ENCODE measurements around the gene OSBPL5. TPM values are rescaled to one million over a fixed set of nuclear protein-coding genes. Genes with fewer than 3 reads are reported as not detected.

Gene OSBPL5
- total RNA-seq, 1 experiment from 2014 or later = 51.4 TPM

- ChIA-PET CTCF (no interaction called here), POLR2A (ENCODE audit: unreplicated experiment) (no interaction called here)
- Histone ChIP-seq H3K9me3 (ENCODE audit: low read length) (no peaks in the 10 kb centered on the region), H4K20me1 (ENCODE audit: low read length) (no peaks in the 10 kb centered on the region), H3K36me3 (ENCODE audit: low read depth, low read length) (no peaks in the 10 kb centered on the region), H3K9me2 (replicated peaks; ENCODE audit: low read length) (no peaks in the 10 kb centered on the region), H2AFZ (ENCODE audit: low read length) (no peak overlapping the region), H3K9ac (ENCODE audit: low read length) (no peak overlapping the region), H3K4me3 (ENCODE audit: low read length) (no peak overlapping the region), H3K79me2 (ENCODE audit: low read length) (no peaks in the 10 kb centered on the region), H3K4me2 (ENCODE audit: low read length) (no peak overlapping the region), H3F3A (ENCODE audit: low read length, unreplicated experiment) (no peaks in the 10 kb centered on the region), H3K4me1 (ENCODE audit: insufficient read depth, low read length) (no peaks in the 10 kb centered on the region), H3K27ac (ENCODE audit: low read length) (no peak overlapping the region), H3K27me3 (ENCODE audit: low read length) (no peaks in the 10 kb centered on the region)
- ATAC-seq (no peak), DNase-seq (no peak)
- no TSS peak for BruUV-seq (replicated peaks)
- no peak for TF ChIP-seq CTCF (conservative IDR thresholded peaks at IDR 0.05; ENCODE audit: low read depth, low read length)
- no peak for TF ChIP-seq EZH2phosphoT487 (IDR thresholded peaks at IDR 0.05; ENCODE audit: borderline replicate concordance, low read length)
- TF ChIP-seq EZH2 (IDR thresholded peaks at IDR 0.05; ENCODE audit: low read length, unreplicated experiment) = no peak
- intact Hi-C loops (cut with micrococcal nuclease) = no loop called here
Observed at GRCh38 chr11:3145206-3145520, 19.9 kb downstream of the OSBPL5 start.

GRCh38 chr11:3144296-3145205, 20.6 kb downstream of the OSBPL5 start:
- no peak for TF ChIP-seq EZH2phosphoT487 (IDR thresholded peaks at IDR 0.05; ENCODE audit: borderline replicate concordance, low read length)
- no peak for TF ChIP-seq EZH2 (IDR thresholded peaks at IDR 0.05; ENCODE audit: low read length, unreplicated experiment)
- no peak for TF ChIP-seq CTCF (conservative IDR thresholded peaks at IDR 0.05; ENCODE audit: low read depth, low read length)
- Histone ChIP-seq H3F3A (ENCODE audit: low read length, unreplicated experiment) (no peaks in the 10 kb centered on the region), H3K9me2 (replicated peaks; ENCODE audit: low read length) (no peaks in the 10 kb centered on the region), H3K79me2 (ENCODE audit: low read length) (no peaks in the 10 kb centered on the region), H3K27me3 (ENCODE audit: low read length) (no peaks in the 10 kb centered on the region), H3K9me3 (ENCODE audit: low read length) (no peaks in the 10 kb centered on the region), H3K27ac (ENCODE audit: low read length) (no peak overlapping the region), H3K9ac (ENCODE audit: low read length) (no peak overlapping the region), H3K4me2 (ENCODE audit: low read length) (no peak overlapping the region), H3K36me3 (ENCODE audit: low read depth, low read length) (no peaks in the 10 kb centered on the region), H4K20me1 (ENCODE audit: low read length) (no peaks in the 10 kb centered on the region), H2AFZ (ENCODE audit: low read length) (no peak overlapping the region), H3K4me3 (ENCODE audit: low read length) (no peak overlapping the region), H3K4me1 (ENCODE audit: insufficient read depth, low read length) (no peaks in the 10 kb centered on the region)
- DNase-seq (no peak), ATAC-seq (no peak)
- ChIA-PET CTCF (no interaction called here), POLR2A (ENCODE audit: unreplicated experiment) (no interaction called here)
- no TSS peak for BruUV-seq (replicated peaks)
- intact Hi-C loops (cut with micrococcal nuclease) = no loop called here

- H4K20me1 ChIP-seq (ENCODE audit: low read length) = no peaks in the 10 kb centered on the region
- no peak overlapping the region for H3K27ac ChIP-seq (ENCODE audit: low read length)
- H3K9me2 ChIP-seq (replicated peaks; ENCODE audit: low read length) = no peaks in the 10 kb centered on the region
- DNase-seq (no peak), ATAC-seq (no peak)
- ChIA-PET POLR2A (ENCODE audit: unreplicated experiment) (no interaction called here), CTCF (no interaction called here)
- H3K4me1 ChIP-seq (ENCODE audit: insufficient read depth, low read length) = no peaks in the 10 kb centered on the region
- no peaks in the 10 kb centered on the region for H3K27me3 ChIP-seq (ENCODE audit: low read length)
- BruUV-seq (replicated peaks) = no TSS peak
- intact Hi-C loops (cut with micrococcal nuclease) = no loop called here
- H3K9ac ChIP-seq (ENCODE audit: low read length) = no peak overlapping the region
- no peaks in the 10 kb centered on the region for H3K9me3 ChIP-seq (ENCODE audit: low read length)
- no peaks in the 10 kb centered on the region for H3F3A ChIP-seq (ENCODE audit: low read length, unreplicated experiment)
- no peaks in the 10 kb centered on the region for H3K79me2 ChIP-seq (ENCODE audit: low read length)
- no peaks in the 10 kb centered on the region for H3K36me3 ChIP-seq (ENCODE audit: low read depth, low read length)
- H2AFZ ChIP-seq (ENCODE audit: low read length) = no peak overlapping the region
- no peak for TF ChIP-seq EZH2phosphoT487 (IDR thresholded peaks at IDR 0.05; ENCODE audit: borderline replicate concordance, low read length)
- TF ChIP-seq EZH2 (IDR thresholded peaks at IDR 0.05; ENCODE audit: low read length, unreplicated experiment) = no peak
- TF ChIP-seq CTCF (conservative IDR thresholded peaks at IDR 0.05; ENCODE audit: low read depth, low read length) = no peak
- no peak overlapping the region for H3K4me3 ChIP-seq (ENCODE audit: low read length)
- H3K4me2 ChIP-seq (ENCODE audit: low read length) = no peak overlapping the region
Observed at GRCh38 chr11:3143136-3143880, 21.8 kb downstream of the OSBPL5 start.
